GM21360 (cell line): ENCODE data around the gene ALDH4A1.

Experiments used
- ATAC-seq: cut with Tn5 transposase; IDR thresholded peaks from one replicate; pipeline ENCODE4 v1.9.1; 2021; ENCODE audit warnings: mild to moderate bottlenecking, moderate library complexity; ENCODE audit not compliant: unreplicated experiment

The ALDH4A1 gene

GRCh38 chr1:18902523-18903290 is at the start of gene ALDH4A1:
Gene ALDH4A1 (minus strand): TSS chr1:18902555. CDS start chr1:18902523, 32 bp downstream.
- peak; percentile 86 for ATAC-seq

- ATAC-seq = no peak
Measured at GRCh38 chr1:18951818-18952391, 49.5 kb upstream of the ALDH4A1 start.

GRCh38 chr1:18951416-18951815 is 49.1 kb upstream of the ALDH4A1 start:
- no peak for ATAC-seq

GRCh38 chr1:18950401-18951026 is 48.2 kb upstream of the ALDH4A1 start:
- ATAC-seq = no peak

- no peak for ATAC-seq
Measured at GRCh38 chr1:18949686-18950400, 47.5 kb upstream of the ALDH4A1 start.

GRCh38 chr1:18948913-18949685 is 46.7 kb upstream of the ALDH4A1 start:
- no peak for ATAC-seq

GRCh38 chr1:18948048-18948912 is 45.9 kb upstream of the ALDH4A1 start:
- no peak for ATAC-seq

- no peak for ATAC-seq
Measured at GRCh38 chr1:18947570-18947969, 45.2 kb upstream of the ALDH4A1 start.

GRCh38 chr1:18946550-18947381 is 44.4 kb upstream of the ALDH4A1 start:
- no peak for ATAC-seq

- no peak for ATAC-seq
Measured at GRCh38 chr1:18945401-18945849, 43.1 kb upstream of the ALDH4A1 start.

GRCh38 chr1:18944810-18945209 is 42.5 kb upstream of the ALDH4A1 start:
- ATAC-seq = no peak

- ATAC-seq = no peak
Measured at GRCh38 chr1:18943914-18944572, 41.7 kb upstream of the ALDH4A1 start.

- no peak for ATAC-seq
Measured at GRCh38 chr1:18943162-18943561, 40.8 kb upstream of the ALDH4A1 start.

- no peak for ATAC-seq
Measured at GRCh38 chr1:18942340-18942739, 40.0 kb upstream of the ALDH4A1 start.

GRCh38 chr1:18941221-18942141 is 39.1 kb upstream of the ALDH4A1 start:
- ATAC-seq = no peak

- no peak for ATAC-seq
Measured at GRCh38 chr1:18940303-18941020, 38.1 kb upstream of the ALDH4A1 start.
